Activated B cell treated with CpG ODN at 0.5 μM for 24 hours (primary cell): ENCODE data around the gene TUBA3E. TPM values are rescaled to one million over a fixed set of nuclear protein-coding genes. Genes with fewer than 3 reads are reported as not detected.
"Not testable (repeated sequence)": the region's sequence is repeated elsewhere in the genome, so short reads cannot be mapped to it uniquely, and the experiment has no call there.

ENCODE experiments used
- ATAC-seq: fragments of 200-7000 bp; cut with Tn5 transposase; one replicate; pipeline ENCODE4 v1.10.0; 2021; ENCODE audit warnings: low read depth, mild to moderate bottlenecking, moderate library complexity
- CTCF ChIA-PET: fragments of 350-600 bp; sonication (Branson Sonifier 250); formaldehyde crosslinking; loops from one replicate; lab custom pipeline; 2021; ENCODE audit warnings: antibody characterized with exemption; lab: Charles Lee
- POLR2A ChIA-PET: fragments of 350-600 bp; sonication (Branson Sonifier 250); formaldehyde crosslinking; loops from one replicate; lab custom pipeline; 2021; ENCODE audit warnings: antibody characterized with exemption; lab: Charles Lee
- DNase-seq: peaks from one replicate; pipeline ENCODE4 v3.0.0; 2022
- H3K27ac Mint-ChIP-seq: one replicate; pipeline ENCODE4 v1.8.0; 2020; ENCODE audit warnings: mixed read lengths
- H3K27me3 Mint-ChIP-seq: one replicate; pipeline ENCODE4 v1.8.0; 2021; ENCODE audit warnings: mixed read lengths
- H3K36me3 Mint-ChIP-seq: one replicate; pipeline ENCODE4 v1.8.0; 2021; ENCODE audit warnings: low read depth, mixed read lengths
- H3K4me1 Mint-ChIP-seq: one replicate; pipeline ENCODE4 v1.8.0; 2021; ENCODE audit warnings: mixed read lengths
- H3K4me3 Mint-ChIP-seq: one replicate; pipeline ENCODE4 v1.8.0; 2020; ENCODE audit warnings: mild to moderate bottlenecking, mixed read lengths
- H3K9me3 Mint-ChIP-seq: one replicate; pipeline ENCODE4 v1.8.0; 2020; ENCODE audit warnings: mixed read lengths
- CTCF ChIP-seq: fragments of 200-600 bp; IDR thresholded peaks from one replicate; pipeline ENCODE4 v1.8.0; 2022; ENCODE audit warnings: antibody characterized with exemption, mild to moderate bottlenecking
- intact Hi-C: fragments of 100-400 bp; cut with micrococcal nuclease; formaldehyde crosslinking; loops from one replicate; pipeline ENCODE4 v1.15.1; 2024
- total RNA-seq: library from RNA; stranded (reverse); gene quantifications from 2 replicates; pipeline ENCODE4 v1.2.3, GENCODE V29; 2022

The TUBA3E gene
- total RNA-seq, 1 donor from 2014 or later = not detected

- POLR2A ChIA-PET = no interaction called here
- H3K9me3 Mint-ChIP-seq = no peaks in the 10 kb centered on the region
- DNase-seq (no peak), ATAC-seq (no peak)
- H3K27ac Mint-ChIP-seq = no peak overlapping the region
- H3K4me1 Mint-ChIP-seq = no peaks in the 10 kb centered on the region
- CTCF ChIA-PET = no interaction called here
- H3K36me3 Mint-ChIP-seq = peaks cover 33% of the 10 kb centered on the region
- no peak overlapping the region for H3K4me3 Mint-ChIP-seq
- peaks cover 5% of the 10 kb centered on the region for H3K27me3 Mint-ChIP-seq
- no peak for TF ChIP-seq CTCF
- intact Hi-C loops = loop anchor here (10.0 kb wide), 1 partner anchor 644 kb away; no protein-coding TSS in a partner anchor
These were observed 47.8 kb downstream of the TUBA3E start for GRCh38 chr2:130150181-130151144.

DNA sequence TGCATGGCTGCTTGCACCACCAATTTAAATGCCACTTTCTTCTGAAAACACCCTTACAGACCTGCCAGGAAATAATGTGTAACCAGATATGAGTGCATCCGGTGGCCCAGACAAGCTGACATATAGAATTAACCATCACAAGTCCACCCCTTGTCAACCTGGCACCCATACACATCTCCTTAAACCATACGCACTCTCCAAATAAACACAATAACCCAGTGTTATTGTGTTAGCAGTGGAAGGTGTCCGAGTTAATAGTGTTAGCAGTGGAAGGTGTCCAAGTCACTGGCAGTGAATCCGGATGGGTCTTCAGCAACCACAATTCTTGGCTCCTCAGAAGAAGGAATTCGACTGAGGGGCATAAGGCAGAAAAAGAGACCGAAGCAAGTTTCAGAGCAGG is 49.7 kb downstream of the TUBA3E start:
- ATAC-seq, intact Hi-C loops, H3K27ac Mint-ChIP-seq: not testable (repeated sequence)

DNA sequence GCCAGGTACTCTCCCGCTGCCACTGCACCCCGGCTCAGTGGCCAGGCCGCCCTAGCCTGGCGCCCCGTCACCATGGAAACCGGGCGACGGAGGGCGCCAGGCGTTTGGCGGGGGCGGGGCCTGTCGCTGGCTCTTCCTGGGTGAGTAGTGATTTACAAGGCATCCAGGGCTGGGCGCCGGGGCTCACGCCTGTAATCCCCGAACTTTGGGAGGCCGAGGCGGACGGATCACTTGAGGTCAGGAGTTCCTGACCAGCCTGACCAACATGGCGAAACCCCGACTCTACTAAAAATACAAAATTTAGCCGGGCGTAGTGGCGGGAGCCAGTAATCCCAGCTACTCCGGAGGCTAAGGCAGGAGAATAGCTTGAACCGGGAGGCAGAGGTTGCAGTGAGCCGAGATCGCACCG is 53.2 kb downstream of the TUBA3E start, which contains the start of gene CCDC74B:
CCDC74B (minus strand) TSS at position 107 of the 409 bp plus-strand sequence. CDS start 116 bp downstream, outside the sequence.
- not testable (repeated sequence) for H3K36me3 Mint-ChIP-seq, H3K4me1 Mint-ChIP-seq, H3K27ac Mint-ChIP-seq, H3K9me3 Mint-ChIP-seq
- intact Hi-C loops = loop anchor here (1.0 kb wide), 2 partner anchors 13 to 36 kb away; partner anchors contain the start of gene SMPD4
- ChIA-PET POLR2A (interaction anchor here (1.5 kb wide), 1 partner anchor 197 kb away, joined by 4 read pairs; a partner anchor contains a TSS), CTCF (interaction anchor here (1.0 kb wide), 1 partner anchor 37 kb away, joined by 3 read pairs; the partner anchor contains the start of genes MZT2B and SMPD4)
- peaks cover 12% of the 10 kb centered on the region for H3K27me3 Mint-ChIP-seq
- ATAC-seq (peak; percentile 93), DNase-seq (peak; percentile 55)
- peak within 1 kb of the TSS; percentile 81 for H3K4me3 Mint-ChIP-seq

More for the DNA sequence above, 49.7 kb downstream of the TUBA3E start:
- H3K4me3 Mint-ChIP-seq, POLR2A ChIA-PET, DNase-seq, H3K4me1 Mint-ChIP-seq, CTCF ChIA-PET, H3K9me3 Mint-ChIP-seq, H3K27me3 Mint-ChIP-seq: not testable (repeated sequence)
- H3K36me3 Mint-ChIP-seq = peaks cover 20% of the 10 kb centered on the region

DNA sequence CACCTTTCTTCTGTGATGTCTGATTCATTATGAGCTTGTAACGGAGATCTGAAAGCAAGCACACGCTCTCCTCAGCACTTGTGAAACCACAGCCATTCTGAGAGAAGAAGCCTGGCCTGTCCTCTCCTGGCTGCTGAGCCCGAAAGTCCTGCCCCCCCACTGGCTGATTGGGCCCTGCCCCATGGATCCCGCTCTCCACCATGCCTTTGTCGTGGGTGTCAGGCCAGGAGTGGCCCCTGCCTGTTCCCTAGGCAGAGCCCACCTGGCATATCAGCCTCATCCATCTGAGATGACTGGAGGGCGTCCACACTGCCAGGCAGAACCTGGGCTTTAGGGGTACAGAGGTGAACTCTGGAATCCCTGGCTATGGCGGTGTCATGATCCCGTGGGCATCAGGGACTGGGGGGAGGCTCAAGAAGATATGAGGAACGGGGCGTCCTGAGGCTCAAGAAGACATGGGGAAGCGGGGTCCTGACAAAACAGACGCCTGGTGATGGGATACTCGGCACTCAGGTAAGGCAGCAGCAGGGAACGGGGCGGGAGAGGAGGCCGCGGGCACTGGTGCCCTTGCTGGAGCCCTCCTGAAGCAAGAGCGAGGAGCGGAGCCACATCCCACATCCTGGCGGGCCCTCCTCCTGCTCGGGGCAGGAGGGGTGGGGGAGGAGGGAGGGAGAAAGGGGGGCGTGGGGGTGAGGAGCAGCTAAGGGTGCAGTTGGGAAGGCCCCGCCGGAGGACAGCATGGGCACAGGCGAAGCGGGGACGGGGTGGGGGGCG is 54.8 kb downstream of the TUBA3E start:
- DNase-seq, H3K9me3 Mint-ChIP-seq, ATAC-seq, CTCF ChIA-PET, H3K36me3 Mint-ChIP-seq, H3K4me1 Mint-ChIP-seq, H3K27ac Mint-ChIP-seq, intact Hi-C loops: not testable (repeated sequence)
- Mint-ChIP-seq H3K27me3 (peaks cover 12% of the 10 kb centered on the region), H3K4me3 (peak overlapping the region; percentile 61)
- POLR2A ChIA-PET = interaction anchor here (0.6 kb wide), 1 partner anchor 14 kb away, joined by 3 read pairs; no protein-coding TSS in a partner anchor

DNA sequence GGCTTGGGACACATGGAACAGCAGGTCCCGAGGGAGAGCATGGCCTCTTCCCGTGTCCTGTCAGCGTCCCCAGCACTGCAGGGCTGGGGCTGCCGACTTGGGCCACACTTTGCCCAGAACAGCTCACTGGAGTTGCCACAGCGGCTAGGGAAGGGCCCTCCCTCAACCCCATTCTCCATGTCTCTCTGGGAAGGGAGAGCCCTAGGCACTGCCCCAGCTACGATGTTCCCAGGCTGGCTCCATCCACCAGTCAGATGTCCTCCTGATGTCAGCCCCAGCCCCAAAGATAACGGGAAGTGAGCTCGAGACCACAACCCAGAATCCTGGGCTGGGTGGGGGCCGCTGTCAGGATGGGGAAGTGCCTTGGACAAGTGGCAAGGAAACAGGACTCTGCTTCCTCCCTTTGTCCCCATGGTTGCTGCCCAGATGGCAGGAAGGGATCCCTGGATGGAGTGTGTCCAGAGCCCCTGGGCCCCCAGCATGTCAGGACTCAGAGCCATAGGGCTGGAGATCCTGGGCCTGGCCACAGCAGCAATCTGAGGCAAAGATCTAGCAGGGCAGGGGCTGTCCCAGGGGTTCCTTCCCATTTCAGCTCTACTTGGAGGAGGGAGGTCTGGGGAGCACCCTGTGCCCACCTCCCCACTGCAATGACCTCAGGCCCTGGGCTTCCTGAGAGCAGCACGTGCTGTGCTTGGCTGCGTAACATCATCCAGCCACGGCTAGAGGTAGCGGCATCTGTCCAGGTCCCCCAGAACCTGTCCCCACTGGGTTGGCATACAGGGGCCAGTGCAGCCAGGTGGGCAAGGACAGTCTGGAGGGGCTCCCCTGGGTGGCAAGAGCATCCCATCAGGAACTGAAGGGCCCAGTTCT is 55.6 kb downstream of the TUBA3E start:
- H3K4me1 Mint-ChIP-seq, CTCF ChIA-PET, intact Hi-C loops, H3K9me3 Mint-ChIP-seq, H3K36me3 Mint-ChIP-seq, ATAC-seq, DNase-seq, H3K27ac Mint-ChIP-seq, POLR2A ChIA-PET: not testable (repeated sequence)
- H3K4me3 Mint-ChIP-seq = peak overlapping the region; percentile 38
- H3K27me3 Mint-ChIP-seq = peaks cover 12% of the 10 kb centered on the region

Other genes with a start within 250 kb of the TUBA3E start
- gene RAB6C, start 218.8 kb downstream of the TUBA3E start, total RNA-seq = not detected in 2 replicates
- not detected in 2 replicates for gene POTEF, start 69.2 kb downstream of the TUBA3E start, total RNA-seq
- 0.24 and 0.93 TPM in 2 replicates for gene CCDC74B, start 53.3 kb downstream of the TUBA3E start, total RNA-seq
- 58.5 and 66.8 TPM in 2 replicates for gene SMPD4, start 16.8 kb downstream of the TUBA3E start, total RNA-seq
- 143 and 151 TPM in 2 replicates for gene MZT2B, start 16.2 kb downstream of the TUBA3E start, total RNA-seq
- 121 and 140 TPM in 2 replicates for gene IMP4, start 144.5 kb upstream of the TUBA3E start, total RNA-seq
- 77.7 and 79.2 TPM in 2 replicates for gene PTPN18, start 157.6 kb upstream of the TUBA3E start, total RNA-seq